C4-2B (cell line): Measurements from ENCODE around the gene SF3B6.

Experiments
- H3K27ac ChIP-seq: fragments of 450-650 bp; 2 replicates; pipeline ENCODE4 v1.5.1; 2017
- CTCF ChIP-seq: fragments of 450-650 bp; conservative IDR thresholded peaks from 2 replicates; pipeline ENCODE4 v1.5.1; 2017; ENCODE audit warnings: mild to moderate bottlenecking
- ZFX ChIP-seq: fragments of 450-650 bp; IDR thresholded peaks from 2 replicates; pipeline ENCODE4 v1.6.1; 2017

Gene SF3B6

GRCh38 chr2:24077879-24078278 lies 1.8 kb upstream of the SF3B6 start:
- TF ChIP-seq CTCF: no peak
- no peak for TF ChIP-seq ZFX
- H3K27ac ChIP-seq: peak overlapping the region; percentile 67

GRCh38 chr2:24077535-24077877 lies 1.4 kb upstream of the SF3B6 start:
- no peak for TF ChIP-seq CTCF
- TF ChIP-seq ZFX: no peak
- peak overlapping the region; percentile 67 for H3K27ac ChIP-seq

GRCh38 chr2:24076849-24077534 lies 866 bp upstream of the SF3B6 start:
- peak overlapping the region; percentile 67 for H3K27ac ChIP-seq
- TF ChIP-seq ZFX (peak; percentile 67), CTCF (no peak)

GRCh38 chr2:24075259-24075658 lies 867 bp downstream of the SF3B6 start:
- TF ChIP-seq CTCF: no peak
- TF ChIP-seq ZFX: no peak
- peak overlapping the region; percentile 70; the same call in 1 of the 2 replicates for H3K27ac ChIP-seq

- TF ChIP-seq ZFX (no peak), CTCF (no peak)
- H3K27ac ChIP-seq: no peak overlapping the region
Observed at GRCh38 chr2:24073816-24074215, 2.3 kb downstream of the SF3B6 start.

GRCh38 chr2:24072259-24072658 lies 3.9 kb downstream of the SF3B6 start:
- TF ChIP-seq ZFX (no peak), CTCF (no peak)

GRCh38 chr2:24065341-24065740 lies 10.8 kb downstream of the SF3B6 start:
- TF ChIP-seq ZFX: no peak
- TF ChIP-seq CTCF: no peak
- no peak overlapping the region for H3K27ac ChIP-seq

More at GRCh38 chr2:24072259-24072658, 3.9 kb downstream of the SF3B6 start:
- H3K27ac ChIP-seq: no peak overlapping the region
